GM13976 (cell line): Measurements from ENCODE around the gene SRRM2.
A peak's percentile ranks its signal among the peaks of the same experiment; 100 is the strongest.

Source experiments
- DNase-seq: peaks from one replicate; pipeline ENCODE4 v3.0.0; 2012; ENCODE audit warnings: low spot score
- CTCF ChIP-seq: IDR thresholded peaks from 2 replicates; pipeline ENCODE4 v1.5.1; 2012; ENCODE audit warnings: borderline replicate concordance, mild to moderate bottlenecking; ENCODE audit not compliant: insufficient read depth; ENCODE audit errors: extremely low read depth, missing control alignments, control extremely low read depth
- in situ Hi-C: fragments of 300-500 bp; cut with MboI; formaldehyde crosslinking; loops from one replicate; pipeline ENCODE4 v1.12.0; 2022; ENCODE audit warnings: low sequenced_read_pairs, mixed read lengths, inconsistent platforms; ENCODE audit not compliant: unreplicated experiment

SRRM2 gene

GRCh38 chr16:2779978-2780898 is 27.8 kb downstream of the SRRM2 start:
- in situ Hi-C loops: no loop called here
- TF ChIP-seq CTCF: no peak

GRCh38 chr16:2782583-2783351 is 30.3 kb downstream of the SRRM2 start:
- in situ Hi-C loops: no loop called here
- no peak for DNase-seq
- TF ChIP-seq CTCF: no peak

More at GRCh38 chr16:2779978-2780898, 27.8 kb downstream of the SRRM2 start:
- no peak for DNase-seq

GRCh38 chr16:2783581-2784357 is 31.3 kb downstream of the SRRM2 start:
- TF ChIP-seq CTCF: no peak
- DNase-seq: no peak
- in situ Hi-C loops: no loop called here

- in situ Hi-C loops: no loop called here
- TF ChIP-seq CTCF: no peak
- no peak for DNase-seq
These were observed 32.1 kb downstream of the SRRM2 start for GRCh38 chr16:2784358-2785100.

- DNase-seq: peak; percentile 43
- no peak for TF ChIP-seq CTCF
- in situ Hi-C loops: no loop called here
These were observed 32.9 kb downstream of the SRRM2 start for GRCh38 chr16:2785101-2785991.
